Amniotic epithelial cell (primary cell): ENCODE results near the gene PP2D1.
A peak's percentile ranks its signal among the peaks of the same experiment; 100 is the strongest.
"Not testable (repeated sequence)": the region's sequence is repeated elsewhere in the genome, so short reads cannot be mapped to it uniquely, and the experiment has no call there.

Experiments used
- DNase-seq: peaks from one replicate; pipeline ENCODE4 v3.0.0-alpha.2; 2010; ENCODE audit warnings: low read depth

Gene PP2D1

GRCh38 chr3:19970327-19970726, 41.7 kb downstream of the PP2D1 start:
- no peak for DNase-seq

GRCh38 chr3:19967812-19968211, 44.3 kb downstream of the PP2D1 start:
- DNase-seq: no peak

- no peak for DNase-seq
Measured at GRCh38 chr3:19967208-19967607, 44.9 kb downstream of the PP2D1 start.

GRCh38 chr3:19961960-19962359, 50.1 kb downstream of the PP2D1 start:
- no peak for DNase-seq

GRCh38 chr3:19960696-19961095, 51.4 kb downstream of the PP2D1 start:
- DNase-seq: no peak

- no peak for DNase-seq
Measured at GRCh38 chr3:19959505-19959904, 52.6 kb downstream of the PP2D1 start.

GRCh38 chr3:19957354-19957753, 54.7 kb downstream of the PP2D1 start:
- not testable (repeated sequence) for DNase-seq

GRCh38 chr3:19954676-19955075, 57.4 kb downstream of the PP2D1 start:
- DNase-seq: no peak

- DNase-seq: no peak
Measured at GRCh38 chr3:19950316-19950715, 61.7 kb downstream of the PP2D1 start.

GRCh38 chr3:19948226-19948591, 63.9 kb downstream of the PP2D1 start:
- no peak for DNase-seq

- peak; percentile 28 for DNase-seq
Measured at GRCh38 chr3:19947549-19948225, 64.4 kb downstream of the PP2D1 start.

GRCh38 chr3:19946832-19947548, 65.1 kb downstream of the PP2D1 start, which contains the start of gene RAB5A:
TSS of gene RAB5A (plus strand) at chr3:19947097. CDS start at chr3:19950899, 3,802 bp downstream.
- peak; percentile 97 for DNase-seq

GRCh38 chr3:19945969-19946831, 65.9 kb downstream of the PP2D1 start:
- peak; percentile 36 for DNase-seq

- DNase-seq: no peak
Measured at GRCh38 chr3:19945534-19945933, 66.5 kb downstream of the PP2D1 start.

GRCh38 chr3:19940643-19941042, 71.4 kb downstream of the PP2D1 start:
- DNase-seq: no peak

- DNase-seq: no peak
Measured at GRCh38 chr3:19938295-19938627, 73.8 kb downstream of the PP2D1 start.

GRCh38 chr3:19937459-19938294, 74.4 kb downstream of the PP2D1 start:
- DNase-seq: peak; percentile 96
